GM12878 (cell line): ENCODE data around the gene AKR1A1.

Experiments
- BHLHE40 ChIP-seq, 2 experiments: fragments of 450-650 bp in 1 of 2; IDR thresholded peaks; 2 replicates each; pipeline ENCODE4 v1.6.1; 2011 to 2017; ENCODE audit warnings: low read depth in 2 of 2, borderline replicate concordance in 1 of 2, improper control_type of control experiment in 1 of 2, low read length in 1 of 2, mild to moderate bottlenecking in 1 of 2
- CHD1 ChIP-seq: IDR thresholded peaks from 2 replicates; pipeline ENCODE4 v1.6.1; 2012; ENCODE audit warnings: low read depth, low read length, improper control_type of control experiment
- NR2F1 ChIP-seq: fragments of 450-650 bp; conservative IDR thresholded peaks from 2 replicates; pipeline ENCODE4 v1.6.1; 2017; ENCODE audit warnings: mild to moderate bottlenecking
- RCOR1 ChIP-seq: conservative IDR thresholded peaks from 2 replicates; pipeline ENCODE4 v1.6.1; 2012; ENCODE audit warnings: low read depth, low read length, improper control_type of control experiment
- TCF7 ChIP-seq: IDR thresholded peaks from 2 replicates; pipeline ENCODE4 v1.6.1; 2014; ENCODE audit warnings: antibody characterized with exemption, borderline replicate concordance
- USF2 ChIP-seq: IDR thresholded peaks from 2 replicates; pipeline ENCODE4 v1.6.1; 2011; ENCODE audit warnings: low read depth, low read length, improper control_type of control experiment, borderline replicate concordance
- ZNF384 ChIP-seq: IDR thresholded peaks from 2 replicates; pipeline ENCODE4 v1.6.1; 2012; ENCODE audit warnings: low read depth, mild to moderate bottlenecking, low read length, improper control_type of control experiment, borderline replicate concordance

GRCh38 chr1:45552331-45552730 lies 1.7 kb downstream of the AKR1A1 start:
- TF ChIP-seq USF2 (no peak), NR2F1 (no peak), CHD1 (no peak), ZNF384 (no peak), RCOR1 (no peak), BHLHE40 (IDR thresholded peaks at IDR 0.05; ENCODE audit: borderline replicate concordance in 1 of 2, low read depth in 2 of 2, low read length in 1 of 2) (no peak), TCF7 (no peak)
